Caco-2 (cell line): ENCODE results near the gene MAGI1. TPM values are rescaled to one million over a fixed set of nuclear protein-coding genes. Genes with fewer than 3 reads are reported as not detected.

Experiments used
- BruUV-seq: library from RNA; stranded (reverse); fragments of 400-500 nt; replicated peaks from 2 replicates; lab custom pipeline; 2021; lab: Mats Ljungman, UMichigan
- CTCF ChIA-PET: fragments of 300-600 bp; sonication (Branson Sonifier 250); formaldehyde crosslinking; loops from one replicate; lab custom pipeline; 2022; ENCODE audit warnings: antibody characterized with exemption; lab: Charles Lee
- POLR2A ChIA-PET: fragments of 300-600 bp; sonication (Branson Sonifier 250); formaldehyde crosslinking; loops from one replicate; lab custom pipeline; 2022; ENCODE audit warnings: antibody characterized with exemption; lab: Charles Lee
- DNase-seq, 2 experiments: peaks; one replicate each; pipeline versions ENCODE4 v3.0.0 to v3.0.0-alpha.2; 2020 to 2022
- H3K27me3 ChIP-seq: replicated peaks from 2 replicates; pipeline ENCODE4 v1.6.0; 2011; ENCODE audit warnings: low read length; ENCODE audit not compliant: control insufficient read depth, insufficient read depth
- H3K36me3 ChIP-seq: 2 replicates; pipeline ENCODE4 v1.5.1; 2011; ENCODE audit warnings: low read length; ENCODE audit not compliant: control insufficient read depth, insufficient read depth
- H3K4me1 ChIP-seq: fragments of 250-450 bp; sonication (Bioruptor Pico); 2 replicates; pipeline ENCODE4 v1.5.1; 2020; ENCODE audit warnings: mild to moderate bottlenecking
- H3K4me3 ChIP-seq: 2 replicates; pipeline ENCODE4 v1.5.1; 2011; ENCODE audit warnings: low read depth, mild to moderate bottlenecking, control low read depth, low read length
- H3K9me3 ChIP-seq: fragments of 250-450 bp; sonication (Bioruptor Pico); 2 replicates; pipeline ENCODE4 v1.5.1; 2020; ENCODE audit warnings: mild to moderate bottlenecking, moderate library complexity
- H3K27ac Mint-ChIP-seq: one replicate; pipeline ENCODE4 v1.8.0; 2022; ENCODE audit warnings: mixed read lengths; ENCODE audit not compliant: unreplicated experiment
- H3K27me3 Mint-ChIP-seq: one replicate; pipeline ENCODE4 v1.8.0; 2022; ENCODE audit warnings: mixed read lengths; ENCODE audit not compliant: insufficient read depth, unreplicated experiment
- H3K36me3 Mint-ChIP-seq: one replicate; pipeline ENCODE4 v1.8.0; 2022; ENCODE audit warnings: mild to moderate bottlenecking, mixed read lengths; ENCODE audit not compliant: insufficient read depth, unreplicated experiment
- H3K4me1 Mint-ChIP-seq: one replicate; pipeline ENCODE4 v1.8.0; 2022; ENCODE audit warnings: low read depth, mixed read lengths; ENCODE audit not compliant: unreplicated experiment
- H3K4me3 Mint-ChIP-seq: one replicate; pipeline ENCODE4 v1.8.0; 2022; ENCODE audit warnings: mild to moderate bottlenecking, moderate library complexity, mixed read lengths; ENCODE audit not compliant: unreplicated experiment
- H3K9me3 Mint-ChIP-seq: one replicate; pipeline ENCODE4 v1.8.0; 2022; ENCODE audit warnings: mixed read lengths; ENCODE audit not compliant: unreplicated experiment
- intact Hi-C: fragments of 100-400 bp; cut with micrococcal nuclease; formaldehyde crosslinking; loops from one replicate; pipeline ENCODE4 v1.10.0; 2022; ENCODE audit not compliant: unreplicated experiment
- total RNA-seq: library from RNA; stranded (reverse); gene quantifications from 2 replicates; pipeline ENCODE4 v1.2.3, GENCODE V29; 2022
- TF ChIP-seq, protein P1 (sequence below), 2 experiments: fragments of 200-600 bp in 1 of 2; IDR thresholded peaks; 1 replicate in 1 of 2; 2 replicates in 1 of 2; pipeline versions ENCODE4 v1.5.1 to v1.8.0; 2011 to 2022; ENCODE audit warnings: antibody characterized with exemption in 1 of 2, control low read depth in 1 of 2, inconsistent platforms in 1 of 2, low read depth in 1 of 2, low read length in 1 of 2, mild to moderate bottlenecking in 1 of 2, moderate library complexity in 1 of 2; ENCODE audit not compliant: insufficient read depth in 1 of 2, severe bottlenecking in 1 of 2, unreplicated experiment in 1 of 2

Gene MAGI1
- total RNA-seq, 1 experiment from 2014 or later, result 64.9 TPM

DNA sequence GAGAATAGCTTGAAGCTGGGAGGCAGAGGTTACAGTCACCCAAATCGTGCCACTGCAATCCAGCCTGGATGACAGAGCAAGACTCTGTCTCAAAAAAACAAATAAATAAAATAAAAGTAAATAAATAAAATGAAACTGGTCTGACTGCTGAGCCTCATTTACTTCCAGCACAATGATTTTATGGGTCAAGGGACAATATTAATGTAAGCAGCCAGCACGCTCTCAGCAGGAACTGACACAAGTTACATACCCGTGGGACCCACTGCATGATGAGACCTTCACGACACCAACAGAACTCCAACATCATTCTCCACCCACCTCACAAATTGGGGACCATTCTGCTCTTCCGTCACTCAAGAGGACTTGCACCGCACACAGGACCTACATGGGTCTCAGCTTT lies 230.3 kb downstream of the MAGI1 start:
- ChIA-PET POLR2A (no interaction called here), CTCF (no interaction called here)
- Mint-ChIP-seq H3K27me3 (no peaks in the 10 kb centered on the region), H3K9me3 (no peaks in the 10 kb centered on the region), H3K36me3 (peaks cover 17% of the 10 kb centered on the region), H3K4me3 (no peak overlapping the region), H3K4me1 (no peaks in the 10 kb centered on the region), H3K27ac (no peak overlapping the region)
- no TSS peak for BruUV-seq
- H3K27me3 ChIP-seq, result no peaks in the 10 kb centered on the region
- no peak overlapping the region for H3K4me3 ChIP-seq
- DNase-seq, result no peak
- no peaks in the 10 kb centered on the region for H3K36me3 ChIP-seq
- H3K9me3 ChIP-seq, result no peaks in the 10 kb centered on the region
- H3K4me1 ChIP-seq, result no peaks in the 10 kb centered on the region
- TF ChIP-seq, protein P1, sequence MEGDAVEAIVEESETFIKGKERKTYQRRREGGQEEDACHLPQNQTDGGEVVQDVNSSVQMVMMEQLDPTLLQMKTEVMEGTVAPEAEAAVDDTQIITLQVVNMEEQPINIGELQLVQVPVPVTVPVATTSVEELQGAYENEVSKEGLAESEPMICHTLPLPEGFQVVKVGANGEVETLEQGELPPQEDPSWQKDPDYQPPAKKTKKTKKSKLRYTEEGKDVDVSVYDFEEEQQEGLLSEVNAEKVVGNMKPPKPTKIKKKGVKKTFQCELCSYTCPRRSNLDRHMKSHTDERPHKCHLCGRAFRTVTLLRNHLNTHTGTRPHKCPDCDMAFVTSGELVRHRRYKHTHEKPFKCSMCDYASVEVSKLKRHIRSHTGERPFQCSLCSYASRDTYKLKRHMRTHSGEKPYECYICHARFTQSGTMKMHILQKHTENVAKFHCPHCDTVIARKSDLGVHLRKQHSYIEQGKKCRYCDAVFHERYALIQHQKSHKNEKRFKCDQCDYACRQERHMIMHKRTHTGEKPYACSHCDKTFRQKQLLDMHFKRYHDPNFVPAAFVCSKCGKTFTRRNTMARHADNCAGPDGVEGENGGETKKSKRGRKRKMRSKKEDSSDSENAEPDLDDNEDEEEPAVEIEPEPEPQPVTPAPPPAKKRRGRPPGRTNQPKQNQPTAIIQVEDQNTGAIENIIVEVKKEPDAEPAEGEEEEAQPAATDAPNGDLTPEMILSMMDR (IDR thresholded peaks at IDR 0.05; ENCODE audit: insufficient read depth in 1 of 2, low read depth in 1 of 2, low read length in 1 of 2, severe bottlenecking in 1 of 2, unreplicated experiment in 1 of 2), result no peak
- intact Hi-C loops, result no loop called here

DNA sequence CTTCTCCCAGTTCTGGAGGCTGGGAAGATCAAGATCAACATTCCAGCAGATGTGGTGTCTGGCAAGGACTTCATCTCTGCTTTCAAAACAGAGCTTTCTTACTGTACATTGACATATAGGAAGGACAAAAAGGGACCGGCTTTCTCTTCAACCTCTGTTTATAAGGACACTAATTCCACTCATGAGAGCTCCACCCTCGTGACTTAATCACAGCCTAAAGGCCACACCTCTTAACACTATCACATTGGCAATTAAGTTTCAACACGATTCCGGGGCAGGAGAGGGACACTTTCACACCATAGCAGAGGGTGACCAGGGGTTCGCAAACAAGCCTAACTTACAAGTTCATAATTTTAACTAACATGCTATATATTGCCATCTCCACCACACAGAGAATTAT lies 231.5 kb downstream of the MAGI1 start:
- Mint-ChIP-seq H3K4me1 (no peaks in the 10 kb centered on the region), H3K36me3 (peaks cover 17% of the 10 kb centered on the region), H3K4me3 (no peak overlapping the region), H3K27ac (no peak overlapping the region), H3K9me3 (no peaks in the 10 kb centered on the region), H3K27me3 (no peaks in the 10 kb centered on the region)
- TF ChIP-seq, protein P1 (IDR thresholded peaks at IDR 0.05; ENCODE audit: insufficient read depth in 1 of 2, low read depth in 1 of 2, low read length in 1 of 2, severe bottlenecking in 1 of 2, unreplicated experiment in 1 of 2), result no peak
- no TSS peak for BruUV-seq
- no peak for DNase-seq
- intact Hi-C loops, result no loop called here
- no peak overlapping the region for H3K4me3 ChIP-seq
- CTCF ChIA-PET, result no interaction called here
- POLR2A ChIA-PET, result no interaction called here
- H3K4me1 ChIP-seq, result no peaks in the 10 kb centered on the region
- no peaks in the 10 kb centered on the region for H3K27me3 ChIP-seq
- no peaks in the 10 kb centered on the region for H3K9me3 ChIP-seq
- no peaks in the 10 kb centered on the region for H3K36me3 ChIP-seq

DNA sequence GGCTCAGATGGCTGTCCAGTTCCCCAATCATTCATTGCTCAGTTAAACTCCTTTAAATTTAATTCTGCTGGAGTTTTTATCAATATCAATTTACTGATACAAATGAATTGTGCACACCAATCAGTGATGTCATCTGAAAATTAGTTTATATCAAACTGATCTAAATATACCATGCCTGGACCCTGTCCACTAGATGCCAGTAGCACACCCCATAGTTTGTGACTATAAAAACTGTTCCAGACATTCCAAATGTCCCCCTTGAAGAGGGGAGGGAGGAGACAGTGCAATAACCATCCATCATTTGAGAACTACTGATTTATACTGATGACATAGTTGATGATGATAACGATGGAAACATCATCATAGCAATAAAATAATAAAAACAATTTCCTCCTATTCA lies 232.1 kb downstream of the MAGI1 start:
- intact Hi-C loops, result no loop called here
- H3K4me1 Mint-ChIP-seq, result no peaks in the 10 kb centered on the region
- no peak overlapping the region for H3K4me3 Mint-ChIP-seq
- H3K4me3 ChIP-seq, result no peak overlapping the region
- no peaks in the 10 kb centered on the region for H3K9me3 Mint-ChIP-seq
- H3K27ac Mint-ChIP-seq, result no peak overlapping the region
- H3K36me3 ChIP-seq, result no peaks in the 10 kb centered on the region
- CTCF ChIA-PET, result no interaction called here
- H3K27me3 ChIP-seq, result no peaks in the 10 kb centered on the region
- no peak for DNase-seq
- no peaks in the 10 kb centered on the region for H3K9me3 ChIP-seq
- POLR2A ChIA-PET, result no interaction called here
- TF ChIP-seq, protein P1 (IDR thresholded peaks at IDR 0.05; ENCODE audit: insufficient read depth in 1 of 2, low read depth in 1 of 2, low read length in 1 of 2, severe bottlenecking in 1 of 2, unreplicated experiment in 1 of 2), result no peak
- BruUV-seq, result no TSS peak
- no peaks in the 10 kb centered on the region for H3K27me3 Mint-ChIP-seq
- peaks cover 17% of the 10 kb centered on the region for H3K36me3 Mint-ChIP-seq
- no peaks in the 10 kb centered on the region for H3K4me1 ChIP-seq
